ENCODE results near the gene DNAH11.

- TF ChIP-seq ARNT (IDR thresholded peaks at IDR 0.05) (no peak), SP1 (IDR thresholded peaks at IDR 0.05) (no peak), NFRKB (IDR thresholded peaks at IDR 0.05) (no peak)
Measured at GRCh38 chr7:21758286-21758685, 215.4 kb downstream of the DNAH11 start.
